CD4-positive, alpha-beta T cell (primary cell): ENCODE results near the gene DNER. TPM values are rescaled to one million over a fixed set of nuclear protein-coding genes. Genes with fewer than 3 reads are reported as not detected.

Experiments
- ATAC-seq: fragments of 200-7000 bp; cut with Tn5 transposase; one replicate; pipeline ENCODE4 v1.10.0; 2022; ENCODE audit warnings: mild to moderate bottlenecking; ENCODE audit not compliant: poor library complexity
- CTCF ChIA-PET: fragments of 350-600 bp; sonication (Branson Sonifier 250); formaldehyde crosslinking; loops from one replicate; lab custom pipeline; 2021; ENCODE audit warnings: antibody characterized with exemption, inconsistent platforms; lab: Charles Lee
- POLR2A ChIA-PET: fragments of 350-600 bp; sonication (Branson Sonifier 250); formaldehyde crosslinking; loops from one replicate; lab custom pipeline; 2021; ENCODE audit warnings: antibody characterized with exemption, inconsistent platforms; lab: Charles Lee
- DNase-seq, 14 experiments: peaks; one replicate each; pipeline ENCODE4 v3.0.0-alpha.2; 2013 to 2020; ENCODE audit warnings: mixed read lengths in 2 of 14
- H3K27ac ChIP-seq, 2 donors: one replicate each; pipeline versions ENCODE4 v1.5.1 to v1.7.0; 2013; ENCODE audit warnings: low read length in 2 of 2, low read depth in 1 of 2, mild to moderate bottlenecking in 1 of 2
- H3K27me3 ChIP-seq, 2 experiments: 1 replicate in 1 of 2; 2 replicates in 1 of 2; pipeline versions ENCODE4 v1.6.1 to v1.7.0; 2013; ENCODE audit warnings: low read length in 2 of 2, control low read depth in 1 of 2, mild to moderate bottlenecking in 1 of 2, moderate library complexity in 1 of 2; ENCODE audit not compliant: insufficient read depth in 2 of 2, control insufficient read depth in 1 of 2
- H3K36me3 ChIP-seq: one replicate; pipeline ENCODE4 v1.6.1; 2013; ENCODE audit warnings: low read length, control low read depth; ENCODE audit not compliant: insufficient read depth
- H3K4me1 ChIP-seq: one replicate; pipeline ENCODE4 v1.6.1; 2013; ENCODE audit warnings: low read length, control low read depth; ENCODE audit not compliant: insufficient read depth
- H3K4me3 ChIP-seq: one replicate; pipeline ENCODE4 v1.5.1; 2013; ENCODE audit warnings: mild to moderate bottlenecking, low read length, moderate library complexity
- H3K9me3 ChIP-seq, 2 experiments: 1 replicate in 1 of 2; 2 replicates in 1 of 2; pipeline versions ENCODE4 v1.6.1 to v1.7.0; 2013; ENCODE audit warnings: low read length in 2 of 2, mild to moderate bottlenecking in 2 of 2, control low read depth in 1 of 2, moderate library complexity in 1 of 2; ENCODE audit not compliant: control insufficient read depth in 1 of 2, insufficient read depth in 1 of 2
- H3K27ac Mint-ChIP-seq: one replicate; pipeline ENCODE4 v1.8.0; 2020; ENCODE audit warnings: mixed read lengths
- H3K27me3 Mint-ChIP-seq: one replicate; pipeline ENCODE4 v1.8.0; 2021; ENCODE audit warnings: mixed read lengths
- H3K36me3 Mint-ChIP-seq: one replicate; pipeline ENCODE4 v1.8.0; 2021; ENCODE audit warnings: low read depth, mixed read lengths
- H3K4me1 Mint-ChIP-seq: one replicate; pipeline ENCODE4 v1.8.0; 2021; ENCODE audit warnings: low read depth, mixed read lengths
- H3K4me3 Mint-ChIP-seq: one replicate; pipeline ENCODE4 v1.8.0; 2020; ENCODE audit warnings: mild to moderate bottlenecking, mixed read lengths
- H3K9me3 Mint-ChIP-seq: one replicate; pipeline ENCODE4 v1.8.0; 2020; ENCODE audit warnings: mixed read lengths
- intact Hi-C, 2 experiments: fragments of 100-400 bp; cut with DNase I in 1 of 2; cut with micrococcal nuclease in 1 of 2; formaldehyde crosslinking; loops; one replicate each; pipeline versions ENCODE4 v1.15.1 to v1.9.0; 2023 to 2025; cut with DNase I, micrococcal nuclease
- total RNA-seq, 174 experiments: library from RNA in 2 of 174; stranded (reverse) in 2 of 174; gene quantifications; one replicate each; pipeline ENCODE4 v1.2.3 and lab custom pipeline; 2021 to 2026
- TF ChIP-seq, protein P1 (sequence below): fragments of 200-600 bp; IDR thresholded peaks from one replicate; pipeline ENCODE4 v1.8.0; 2022; ENCODE audit warnings: antibody characterized with exemption, mild to moderate bottlenecking

The DNER gene
- total RNA-seq, 2 experiments from 2014 or later: not detected

DNA sequence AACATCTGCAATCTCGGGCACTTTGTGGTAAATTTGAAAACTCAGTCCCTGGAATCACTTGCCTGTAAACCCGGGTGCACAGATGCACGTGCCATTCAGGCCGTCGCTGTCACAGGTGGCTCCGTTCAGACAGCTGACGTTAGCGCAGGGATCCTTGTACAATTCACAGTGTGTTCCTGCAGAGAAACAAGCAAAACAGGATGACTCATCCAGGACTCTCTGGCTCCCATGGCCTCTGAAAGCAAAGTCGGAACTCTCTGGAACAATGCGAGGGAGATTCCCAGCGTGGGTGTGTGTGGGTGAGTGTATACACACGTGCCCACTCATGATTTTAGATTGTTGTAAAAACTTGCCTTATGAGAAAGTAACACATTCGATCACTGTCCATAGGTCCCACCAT lies 307.2 kb downstream of the DNER start:
- Mint-ChIP-seq H3K9me3 (peaks cover 2% of the 10 kb centered on the region), H3K27ac (no peak overlapping the region), H3K36me3 (no peaks in the 10 kb centered on the region), H3K4me1 (no peaks in the 10 kb centered on the region), H3K4me3 (no peak overlapping the region), H3K27me3 (no peaks in the 10 kb centered on the region)
- ATAC-seq (no peak), DNase-seq (peak in 2 of 14 experiments; percentile 11 to 52)
- intact Hi-C loops: no loop called here
- POLR2A ChIA-PET: no interaction called here
- H3K9me3 ChIP-seq: no peaks in the 10 kb centered on the region
- H3K27ac ChIP-seq: no peak overlapping the region
- CTCF ChIA-PET: no interaction called here
- H3K4me1 ChIP-seq: no peaks in the 10 kb centered on the region
- no peak overlapping the region for H3K4me3 ChIP-seq
- TF ChIP-seq, protein P1, sequence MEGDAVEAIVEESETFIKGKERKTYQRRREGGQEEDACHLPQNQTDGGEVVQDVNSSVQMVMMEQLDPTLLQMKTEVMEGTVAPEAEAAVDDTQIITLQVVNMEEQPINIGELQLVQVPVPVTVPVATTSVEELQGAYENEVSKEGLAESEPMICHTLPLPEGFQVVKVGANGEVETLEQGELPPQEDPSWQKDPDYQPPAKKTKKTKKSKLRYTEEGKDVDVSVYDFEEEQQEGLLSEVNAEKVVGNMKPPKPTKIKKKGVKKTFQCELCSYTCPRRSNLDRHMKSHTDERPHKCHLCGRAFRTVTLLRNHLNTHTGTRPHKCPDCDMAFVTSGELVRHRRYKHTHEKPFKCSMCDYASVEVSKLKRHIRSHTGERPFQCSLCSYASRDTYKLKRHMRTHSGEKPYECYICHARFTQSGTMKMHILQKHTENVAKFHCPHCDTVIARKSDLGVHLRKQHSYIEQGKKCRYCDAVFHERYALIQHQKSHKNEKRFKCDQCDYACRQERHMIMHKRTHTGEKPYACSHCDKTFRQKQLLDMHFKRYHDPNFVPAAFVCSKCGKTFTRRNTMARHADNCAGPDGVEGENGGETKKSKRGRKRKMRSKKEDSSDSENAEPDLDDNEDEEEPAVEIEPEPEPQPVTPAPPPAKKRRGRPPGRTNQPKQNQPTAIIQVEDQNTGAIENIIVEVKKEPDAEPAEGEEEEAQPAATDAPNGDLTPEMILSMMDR: no peak
- H3K27me3 ChIP-seq: no peaks in the 10 kb centered on the region
- H3K36me3 ChIP-seq: no peaks in the 10 kb centered on the region

DNA sequence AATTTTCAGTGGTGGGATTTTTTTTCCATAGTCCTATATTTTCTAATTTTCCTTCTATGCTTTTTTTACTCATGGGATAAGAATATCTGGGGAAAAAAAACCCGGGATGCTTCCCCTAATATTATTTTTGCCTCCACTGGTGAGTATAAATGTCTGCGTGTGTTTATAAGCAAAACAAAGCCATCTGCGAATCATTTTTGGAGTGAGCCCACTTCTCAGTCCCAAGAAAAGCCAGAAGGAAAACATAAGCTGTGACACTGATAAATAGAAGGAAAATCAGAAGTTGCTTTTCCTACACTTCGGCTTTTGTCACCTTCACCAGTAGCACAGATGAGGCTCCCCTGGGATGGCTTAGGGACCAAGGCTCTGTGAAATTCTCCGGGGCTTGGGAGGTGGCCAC lies 308.6 kb downstream of the DNER start:
- DNase-seq (no peak), ATAC-seq (no peak)
- H3K9me3 ChIP-seq: no peaks in the 10 kb centered on the region
- no peak overlapping the region for H3K4me3 ChIP-seq
- Mint-ChIP-seq H3K27ac (no peak overlapping the region), H3K4me1 (no peaks in the 10 kb centered on the region), H3K36me3 (no peaks in the 10 kb centered on the region), H3K9me3 (peaks cover 2% of the 10 kb centered on the region), H3K27me3 (no peaks in the 10 kb centered on the region), H3K4me3 (no peak overlapping the region)
- CTCF ChIA-PET: no interaction called here
- H3K27me3 ChIP-seq: no peaks in the 10 kb centered on the region
- TF ChIP-seq, protein P1: no peak
- no peaks in the 10 kb centered on the region for H3K36me3 ChIP-seq
- H3K4me1 ChIP-seq: no peaks in the 10 kb centered on the region
- no peak overlapping the region for H3K27ac ChIP-seq
- POLR2A ChIA-PET: no interaction called here
- intact Hi-C loops: no loop called here

DNA sequence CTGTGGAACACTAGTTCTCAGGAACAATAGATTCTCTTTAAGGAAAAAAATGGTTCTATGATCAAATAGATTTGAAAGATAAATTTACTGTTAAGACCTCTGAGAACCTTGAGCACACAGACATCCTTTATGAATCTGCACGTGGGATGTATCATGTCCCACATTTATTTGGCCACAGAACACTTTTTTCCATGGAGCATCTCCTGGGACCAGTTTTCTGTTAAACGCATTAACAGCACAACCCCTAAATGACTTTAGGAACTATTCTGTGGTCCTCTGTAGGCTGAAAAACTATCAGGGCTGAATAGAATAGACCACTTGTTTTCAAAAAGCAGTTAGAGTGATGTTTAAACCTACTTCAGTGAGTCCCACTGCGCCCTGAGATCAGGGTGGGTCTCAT lies 311.1 kb downstream of the DNER start:
- Mint-ChIP-seq H3K27me3 (no peaks in the 10 kb centered on the region), H3K36me3 (no peaks in the 10 kb centered on the region), H3K27ac (no peak overlapping the region), H3K4me1 (no peaks in the 10 kb centered on the region), H3K9me3 (peaks cover 2% of the 10 kb centered on the region), H3K4me3 (no peak overlapping the region)
- ATAC-seq (no peak), DNase-seq (no peak)
- TF ChIP-seq, protein P1: no peak
- ChIA-PET POLR2A (no interaction called here), CTCF (no interaction called here)
- H3K9me3 ChIP-seq: no peaks in the 10 kb centered on the region
- H3K27me3 ChIP-seq: no peaks in the 10 kb centered on the region
- intact Hi-C loops: no loop called here
- H3K27ac ChIP-seq: no peak overlapping the region
- H3K4me3 ChIP-seq: no peak overlapping the region
- no peaks in the 10 kb centered on the region for H3K36me3 ChIP-seq
- H3K4me1 ChIP-seq: no peaks in the 10 kb centered on the region
